OCI-LY1 (cell line): Measurements from ENCODE around the gene GGA2.

Experiments
- H2AFZ ChIP-seq: fragments of 200-600 bp; sonication (generic), shearing (Covaris generic); 2 replicates; pipeline ENCODE4 v1.6.0; 2014; ENCODE audit warnings: antibody characterized with exemption, mild to moderate bottlenecking, low read length
- H3F3A ChIP-seq: fragments of 200-600 bp; sonication (generic), shearing (Covaris generic); 2 replicates; pipeline ENCODE4 v1.6.0; 2014; ENCODE audit warnings: mild to moderate bottlenecking, antibody characterized with exemption, low read length, moderate library complexity; ENCODE audit not compliant: insufficient read depth
- H3K27ac ChIP-seq: fragments of 200-600 bp; sonication (generic); 2 replicates; pipeline ENCODE4 v1.5.1; 2014; ENCODE audit warnings: low read length, mixed run types, mild to moderate bottlenecking, low read depth; ENCODE audit not compliant: poor library complexity, severe bottlenecking
- H3K27me3 ChIP-seq: fragments of 200-600 bp; sonication (generic); 2 replicates; pipeline ENCODE4 v1.6.0; 2014; ENCODE audit warnings: antibody characterized with exemption, mild to moderate bottlenecking, low read length, moderate library complexity; ENCODE audit not compliant: insufficient read depth
- H3K36me3 ChIP-seq: fragments of 200-600 bp; sonication (generic); 2 replicates; pipeline ENCODE4 v1.6.1; 2014; ENCODE audit warnings: mild to moderate bottlenecking, antibody characterized with exemption, low read length, moderate library complexity, mixed read lengths; ENCODE audit not compliant: insufficient read depth
- H3K4me1 ChIP-seq: fragments of 200-600 bp; sonication (generic); 2 replicates; pipeline ENCODE4 v1.5.1; 2014; ENCODE audit warnings: mild to moderate bottlenecking, low read length, moderate library complexity; ENCODE audit not compliant: insufficient read depth, severe bottlenecking
- H3K4me2 ChIP-seq: fragments of 200-600 bp; sonication (generic), shearing (Covaris generic); 2 replicates; pipeline ENCODE4 v1.6.1; 2014; ENCODE audit warnings: low read length
- H3K4me3 ChIP-seq: fragments of 200-600 bp; sonication (generic); 2 replicates; pipeline ENCODE4 v1.5.1; 2014; ENCODE audit warnings: low read length, low read depth, mild to moderate bottlenecking, mixed read lengths; ENCODE audit not compliant: poor library complexity, severe bottlenecking
- H3K79me2 ChIP-seq: fragments of 200-600 bp; shearing (Covaris generic); 2 replicates; pipeline ENCODE4 v1.6.1; 2016; ENCODE audit warnings: mixed run types, low read length, mixed read lengths; ENCODE audit not compliant: insufficient read depth
- H3K9ac ChIP-seq: fragments of 200-600 bp; sonication (generic), shearing (Covaris generic); 2 replicates; pipeline ENCODE4 v1.6.1; 2014; ENCODE audit warnings: mild to moderate bottlenecking, low read length, mixed read lengths
- H3K9me2 ChIP-seq: fragments of 200-600 bp; sonication (generic), shearing (Covaris generic); 2 replicates; pipeline ENCODE4 v1.6.1; 2014; ENCODE audit warnings: low read depth, mild to moderate bottlenecking, low read length, mixed read lengths
- H3K9me3 ChIP-seq: fragments of 200-600 bp; shearing (Covaris generic); 2 replicates; pipeline ENCODE4 v1.6.1; 2014; ENCODE audit warnings: low read length, mixed read lengths
- H4K20me1 ChIP-seq: fragments of 200-600 bp; sonication (generic), shearing (Covaris generic); 2 replicates; pipeline ENCODE4 v1.6.0; 2016; ENCODE audit warnings: mild to moderate bottlenecking, low read length; ENCODE audit not compliant: insufficient read depth
- CTCF ChIP-seq: fragments of 200-600 bp; sonication (generic), shearing (Covaris generic); IDR thresholded peaks from 2 replicates; pipeline ENCODE4 v1.5.1; 2017; ENCODE audit warnings: mild to moderate bottlenecking, antibody characterized with exemption, low read length, moderate library complexity, mixed read lengths
- EZH2 ChIP-seq: fragments of 200-600 bp; sonication (generic), shearing (Covaris generic); IDR thresholded peaks from 2 replicates; pipeline ENCODE4 v1.8.0; 2017; ENCODE audit warnings: borderline replicate concordance, mixed run types, mild to moderate bottlenecking, antibody characterized with exemption, low read length, moderate library complexity, mixed read lengths

The GGA2 gene

GRCh38 chr16:23527961-23528643 lies 17.8 kb upstream of the GGA2 start:
- no peaks in the 10 kb centered on the region for H3F3A ChIP-seq
- no peak overlapping the region for H2AFZ ChIP-seq
- H3K4me2 ChIP-seq, result no peak overlapping the region
- no peaks in the 10 kb centered on the region for H3K79me2 ChIP-seq
- H3K36me3 ChIP-seq, result peaks cover 72% of the 10 kb centered on the region
- H3K27me3 ChIP-seq, result no peaks in the 10 kb centered on the region
- no peaks in the 10 kb centered on the region for H3K9me3 ChIP-seq
- no peaks in the 10 kb centered on the region for H3K4me1 ChIP-seq
- H3K9ac ChIP-seq, result no peak overlapping the region
- no peaks in the 10 kb centered on the region for H4K20me1 ChIP-seq
- TF ChIP-seq CTCF, result no peak
- no peak for TF ChIP-seq EZH2
- H3K27ac ChIP-seq, result no peak overlapping the region
- no peaks in the 10 kb centered on the region for H3K9me2 ChIP-seq
- H3K4me3 ChIP-seq, result no peak overlapping the region

- Histone ChIP-seq H3K27me3 (no peaks in the 10 kb centered on the region), H3K9ac (no peak overlapping the region), H3F3A (no peaks in the 10 kb centered on the region), H4K20me1 (no peaks in the 10 kb centered on the region), H3K9me2 (no peaks in the 10 kb centered on the region), H3K9me3 (no peaks in the 10 kb centered on the region), H3K79me2 (no peaks in the 10 kb centered on the region), H3K4me2 (no peak overlapping the region), H2AFZ (no peak overlapping the region), H3K27ac (no peak overlapping the region), H3K4me1 (peaks cover 19% of the 10 kb centered on the region), H3K36me3 (peaks cover 74% of the 10 kb centered on the region), H3K4me3 (no peak overlapping the region)
- TF ChIP-seq EZH2 (no peak), CTCF (no peak)
These were observed 14.6 kb upstream of the GGA2 start for GRCh38 chr16:23524886-23525285.

GRCh38 chr16:23523876-23524385 lies 13.6 kb upstream of the GGA2 start:
- Histone ChIP-seq H3F3A (no peaks in the 10 kb centered on the region), H3K9me3 (no peaks in the 10 kb centered on the region), H3K9me2 (no peaks in the 10 kb centered on the region), H3K4me3 (no peak overlapping the region), H3K9ac (no peak overlapping the region), H2AFZ (no peak overlapping the region), H3K4me1 (peaks cover 29% of the 10 kb centered on the region), H3K4me2 (no peak overlapping the region), H4K20me1 (no peaks in the 10 kb centered on the region), H3K79me2 (no peaks in the 10 kb centered on the region), H3K36me3 (peaks cover 72% of the 10 kb centered on the region), H3K27ac (no peak overlapping the region), H3K27me3 (no peaks in the 10 kb centered on the region)
- TF ChIP-seq CTCF, result no peak
- TF ChIP-seq EZH2, result no peak
